Mesodermal cell (in vitro differentiated cells): ENCODE data around the gene CCDC112.

Experiments used
- H3K27ac ChIP-seq: 2 replicates; pipeline ENCODE4 v1.7.0; 2013; ENCODE audit warnings: mild to moderate bottlenecking, low read depth, low read length, moderate library complexity; ENCODE audit not compliant: severe bottlenecking
- H3K36me3 ChIP-seq: 2 replicates; pipeline ENCODE4 v1.7.1; 2013; ENCODE audit warnings: mild to moderate bottlenecking, low read length, moderate library complexity; ENCODE audit not compliant: control insufficient read depth, insufficient read depth
- H3K4me1 ChIP-seq: one replicate; pipeline ENCODE4 v1.7.1; 2013; ENCODE audit warnings: mild to moderate bottlenecking, low read length; ENCODE audit not compliant: insufficient read depth, control insufficient read depth, poor library complexity, severe bottlenecking
- H3K4me3 ChIP-seq: 2 replicates; pipeline ENCODE4 v1.7.0; 2013; ENCODE audit warnings: low read length, control low read depth, mild to moderate bottlenecking; ENCODE audit not compliant: insufficient read depth, poor library complexity, severe bottlenecking; ENCODE audit errors: extremely low read depth
- H3K9me3 ChIP-seq: 2 replicates; pipeline ENCODE4 v1.7.1; 2013; ENCODE audit warnings: mild to moderate bottlenecking, low read length, moderate library complexity; ENCODE audit not compliant: control insufficient read depth
- WGBS, 2 experiments: methylation state at CpG; one replicate each; pipeline ENCODE4 v1.1.5; 2013; ENCODE audit warnings: missing lambda C conversion rate in 2 of 2; ENCODE audit not compliant: insufficient coverage in 2 of 2; 5-methylcytosine and 5-hydroxymethylcytosine counted together

CCDC112 gene

GRCh38 chr5:115317736-115318135 lies 21.3 kb upstream of the CCDC112 start:
- Histone ChIP-seq H3K4me3 (no peak overlapping the region), H3K9me3 (no peaks in the 10 kb centered on the region), H3K36me3 (no peaks in the 10 kb centered on the region), H3K27ac (no peak overlapping the region), H3K4me1 (no peaks in the 10 kb centered on the region)
- WGBS, 2 experiments = no CpG with 5 or more reads among the region's 1 CpG

GRCh38 chr5:115317320-115317719 lies 20.9 kb upstream of the CCDC112 start:
- H3K36me3 ChIP-seq = no peaks in the 10 kb centered on the region
- no peaks in the 10 kb centered on the region for H3K9me3 ChIP-seq
- H3K4me1 ChIP-seq = no peaks in the 10 kb centered on the region
- H3K4me3 ChIP-seq = no peak overlapping the region
- H3K27ac ChIP-seq = no peak overlapping the region

- no peak overlapping the region for H3K27ac ChIP-seq
- WGBS, 2 experiments = 78 to 80% methylated on average over 1 of the region's 3 CpGs
- no peaks in the 10 kb centered on the region for H3K4me1 ChIP-seq
- H3K4me3 ChIP-seq = no peak overlapping the region
- no peaks in the 10 kb centered on the region for H3K36me3 ChIP-seq
- H3K9me3 ChIP-seq = no peaks in the 10 kb centered on the region
Observed at GRCh38 chr5:115313632-115314031, 17.2 kb upstream of the CCDC112 start.

GRCh38 chr5:115313052-115313451 lies 16.6 kb upstream of the CCDC112 start:
- Histone ChIP-seq H3K4me3 (no peak overlapping the region), H3K27ac (no peak overlapping the region), H3K36me3 (no peaks in the 10 kb centered on the region), H3K4me1 (no peaks in the 10 kb centered on the region), H3K9me3 (no peaks in the 10 kb centered on the region)
- 79 to 85% methylated on average over 2 of the region's 2 CpGs for WGBS, 2 experiments

GRCh38 chr5:115309751-115310370 lies 13.4 kb upstream of the CCDC112 start:
- WGBS, 2 experiments = 0 to 29% methylated on average over 1 of the region's 1 CpG
- Histone ChIP-seq H3K9me3 (no peaks in the 10 kb centered on the region), H3K4me1 (no peaks in the 10 kb centered on the region)

GRCh38 chr5:115308815-115309214 lies 12.4 kb upstream of the CCDC112 start:
- Histone ChIP-seq H3K4me1 (no peaks in the 10 kb centered on the region), H3K4me3 (no peak overlapping the region), H3K9me3 (no peaks in the 10 kb centered on the region), H3K36me3 (no peaks in the 10 kb centered on the region), H3K27ac (no peak overlapping the region)

More at GRCh38 chr5:115309751-115310370, 13.4 kb upstream of the CCDC112 start:
- Histone ChIP-seq H3K27ac (no peak overlapping the region), H3K4me3 (no peak overlapping the region), H3K36me3 (no peaks in the 10 kb centered on the region)

GRCh38 chr5:115306011-115306536 lies 9.6 kb upstream of the CCDC112 start:
- Histone ChIP-seq H3K27ac (no peak overlapping the region), H3K4me3 (no peak overlapping the region), H3K4me1 (no peaks in the 10 kb centered on the region), H3K36me3 (no peaks in the 10 kb centered on the region), H3K9me3 (no peaks in the 10 kb centered on the region)
- WGBS, 2 experiments = no CpG with 5 or more reads among the region's 1 CpG

GRCh38 chr5:115304496-115304895 lies 8.0 kb upstream of the CCDC112 start:
- Histone ChIP-seq H3K27ac (no peak overlapping the region), H3K4me1 (no peaks in the 10 kb centered on the region), H3K4me3 (no peak overlapping the region), H3K9me3 (no peaks in the 10 kb centered on the region), H3K36me3 (no peaks in the 10 kb centered on the region)
- no CpG with 5 or more reads among the region's 1 CpG for WGBS, 2 experiments

- H3K36me3 ChIP-seq = no peaks in the 10 kb centered on the region
- no peaks in the 10 kb centered on the region for H3K9me3 ChIP-seq
- no peak overlapping the region for H3K27ac ChIP-seq
- no peak overlapping the region for H3K4me3 ChIP-seq
- no peaks in the 10 kb centered on the region for H3K4me1 ChIP-seq
- WGBS, 2 experiments = 90% methylated on average over 1 of the region's 1 CpG; no CpG with 5 or more reads in 1 of the 2 experiments
Observed at GRCh38 chr5:115298811-115299210, 2.4 kb upstream of the CCDC112 start.

- Histone ChIP-seq H3K27ac (no peak overlapping the region), H3K36me3 (no peaks in the 10 kb centered on the region), H3K4me1 (no peaks in the 10 kb centered on the region), H3K9me3 (no peaks in the 10 kb centered on the region), H3K4me3 (no peak overlapping the region)
- WGBS, 2 experiments = 100% methylated on average over 1 of the region's 5 CpGs
Observed at GRCh38 chr5:115297031-115297430, 577 bp upstream of the CCDC112 start.

- no peaks in the 10 kb centered on the region for H3K4me1 ChIP-seq
- H3K9me3 ChIP-seq = no peaks in the 10 kb centered on the region
- H3K4me3 ChIP-seq = peak overlapping the region; percentile 70
- H3K27ac ChIP-seq = no peak overlapping the region
- 3 to 4% methylated on average over 7 to 9 of the region's 11 CpGs for WGBS, 2 experiments
- H3K36me3 ChIP-seq = no peaks in the 10 kb centered on the region
Observed at GRCh38 chr5:115295777-115296123, 704 bp downstream of the CCDC112 start.
